Duodenal mucosa (tissue), 2 donors: Measurements from ENCODE around the gene IL23A.
A peak's percentile ranks its signal among the peaks of the same experiment; 100 is the strongest.
"Not testable (repeated sequence)": the region's sequence is repeated elsewhere in the genome, so short reads cannot be mapped to it uniquely, and the experiment has no call there.

Experiments used
- H3K27ac ChIP-seq: one replicate; pipeline ENCODE4 v1.7.0; 2013; ENCODE audit warnings: low read depth, low read length
- H3K27me3 ChIP-seq, 2 donors: one replicate each; pipeline ENCODE4 v1.7.0; 2013; ENCODE audit warnings: low read length in 2 of 2, control low read depth in 1 of 2; ENCODE audit not compliant: insufficient read depth in 2 of 2, control insufficient read depth in 1 of 2
- H3K36me3 ChIP-seq, 2 donors: one replicate each; pipeline ENCODE4 v1.7.0; 2013; ENCODE audit warnings: low read length in 2 of 2, control low read depth in 1 of 2; ENCODE audit not compliant: insufficient read depth in 2 of 2, control insufficient read depth in 1 of 2
- H3K4me1 ChIP-seq, 2 donors: one replicate each; pipeline ENCODE4 v1.7.0; 2013; ENCODE audit warnings: low read length in 2 of 2, control low read depth in 1 of 2; ENCODE audit not compliant: insufficient read depth in 2 of 2, control insufficient read depth in 1 of 2
- H3K4me3 ChIP-seq, 2 donors: one replicate each; pipeline ENCODE4 v1.7.0; 2013; ENCODE audit warnings: low read length in 2 of 2, low read depth in 1 of 2
- H3K9ac ChIP-seq, 2 donors: one replicate each; pipeline ENCODE4 v1.7.0; 2013; ENCODE audit warnings: low read length in 2 of 2, low read depth in 1 of 2
- H3K9me3 ChIP-seq, 2 donors: one replicate each; pipeline ENCODE4 v1.7.0; 2013; ENCODE audit warnings: low read length in 2 of 2, control low read depth in 1 of 2; ENCODE audit not compliant: control insufficient read depth in 1 of 2

Gene IL23A

GRCh38 chr12:56336361-56337167 is 2.1 kb upstream of the IL23A start:
- Histone ChIP-seq H3K4me1 (peaks cover 11 to 19% of the 10 kb centered on the region in 2 donors), H3K27ac (no peak overlapping the region)

DNA sequence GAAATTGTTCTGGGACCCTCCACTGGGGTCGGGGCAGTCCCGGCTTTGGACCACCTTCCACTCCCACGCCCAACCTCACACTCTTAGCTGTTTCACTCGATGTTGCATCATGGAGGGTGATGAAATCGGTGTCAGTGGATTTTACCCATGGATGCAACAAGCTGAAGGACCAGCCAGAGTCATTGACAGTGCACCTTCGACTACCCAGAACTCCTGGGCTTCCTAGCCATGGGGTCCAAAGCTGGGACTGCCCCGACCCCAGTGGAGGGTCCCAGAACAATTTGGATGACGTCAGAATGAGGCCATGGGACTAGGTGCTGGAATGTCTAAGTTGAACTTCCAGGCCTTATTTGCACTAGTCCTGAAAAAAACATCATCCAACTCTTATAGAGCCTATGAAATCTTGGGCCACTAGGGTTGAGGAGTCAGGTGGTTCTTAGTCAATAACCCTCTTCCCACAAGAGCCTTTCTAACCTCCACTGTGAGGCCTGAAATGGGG is 882 bp upstream of the IL23A start:
- peaks cover under 1 to 8% of the 10 kb centered on the region in 2 donors for H3K36me3 ChIP-seq
- peaks cover 7 to 16% of the 10 kb centered on the region in 2 donors for H3K4me1 ChIP-seq
- no peak overlapping the region for H3K27ac ChIP-seq
- H3K9me3 ChIP-seq = no peaks in the 10 kb centered on the region
- no peaks in the 10 kb centered on the region for H3K27me3 ChIP-seq
- H3K4me3 ChIP-seq = no peak overlapping the region
- H3K9ac ChIP-seq = no peak overlapping the region

More at GRCh38 chr12:56336361-56337167, 2.1 kb upstream of the IL23A start:
- Histone ChIP-seq H3K4me3 (no peak overlapping the region), H3K9ac (no peak overlapping the region), H3K27me3 (no peaks in the 10 kb centered on the region), H3K9me3 (no peaks in the 10 kb centered on the region), H3K36me3 (peaks cover 0 to 3% of the 10 kb centered on the region in 2 donors)

DNA sequence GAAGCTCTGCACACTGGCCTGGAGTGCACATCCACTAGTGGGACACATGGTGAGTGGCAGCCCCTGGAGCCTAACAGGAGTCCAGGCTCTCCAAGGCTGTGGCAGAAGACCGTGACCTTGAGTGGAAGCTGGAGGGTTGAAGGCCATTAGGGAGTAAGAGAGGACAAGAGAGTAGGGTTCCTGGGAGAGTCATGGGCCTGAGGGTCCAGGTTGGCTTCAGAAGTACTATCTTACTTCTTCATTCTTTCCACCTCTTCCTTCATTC is 406 bp downstream of the IL23A start:
- H3K4me1 ChIP-seq = peaks cover 0 to 10% of the 10 kb centered on the region in 2 donors
- no peaks in the 10 kb centered on the region for H3K27me3 ChIP-seq
- no peak overlapping the region for H3K4me3 ChIP-seq
- peak overlapping the region; percentile 12 to 22 for H3K9ac ChIP-seq
- H3K36me3 ChIP-seq = peaks cover 14 to 21% of the 10 kb centered on the region in 2 donors
- H3K9me3 ChIP-seq = no peaks in the 10 kb centered on the region
- no peak overlapping the region for H3K27ac ChIP-seq

DNA sequence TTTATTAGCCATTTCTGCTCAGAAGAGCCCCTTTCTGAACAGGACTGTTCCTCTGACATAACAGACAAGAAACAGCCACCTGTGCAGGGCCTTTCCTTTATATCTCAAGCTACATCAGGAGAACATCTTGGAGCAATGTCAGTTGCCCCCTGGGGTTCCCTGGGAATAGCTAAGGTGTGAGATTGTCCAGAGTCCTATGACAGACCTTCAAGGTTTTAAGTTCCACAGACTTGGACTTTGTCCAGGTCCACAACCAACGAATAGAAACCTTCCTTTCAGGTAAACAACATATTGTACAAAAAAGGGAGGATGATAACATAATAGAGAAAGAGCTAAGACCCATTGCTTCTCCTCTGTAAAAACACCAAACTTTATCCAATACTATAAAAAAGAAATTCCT is 2.9 kb downstream of the IL23A start:
- H3K27ac ChIP-seq = no peak overlapping the region
- H3K9ac ChIP-seq = no peak overlapping the region
- H3K9me3 ChIP-seq = no peaks in the 10 kb centered on the region
- H3K27me3 ChIP-seq = no peaks in the 10 kb centered on the region
- peaks cover 0 to 10% of the 10 kb centered on the region in 2 donors for H3K4me1 ChIP-seq
- no peak overlapping the region for H3K4me3 ChIP-seq
- H3K36me3 ChIP-seq = peaks cover 26 to 34% of the 10 kb centered on the region in 2 donors

- H3K4me3 ChIP-seq, H3K27ac ChIP-seq, H3K27me3 ChIP-seq, H3K9me3 ChIP-seq, H3K9ac ChIP-seq: not testable (repeated sequence)
- H3K4me1 ChIP-seq = peaks cover 0 to 10% of the 10 kb centered on the region in 2 donors
- H3K36me3 ChIP-seq = peaks cover 27 to 40% of the 10 kb centered on the region in 2 donors
Measured at GRCh38 chr12:56342290-56342689, 3.6 kb downstream of the IL23A start.

DNA sequence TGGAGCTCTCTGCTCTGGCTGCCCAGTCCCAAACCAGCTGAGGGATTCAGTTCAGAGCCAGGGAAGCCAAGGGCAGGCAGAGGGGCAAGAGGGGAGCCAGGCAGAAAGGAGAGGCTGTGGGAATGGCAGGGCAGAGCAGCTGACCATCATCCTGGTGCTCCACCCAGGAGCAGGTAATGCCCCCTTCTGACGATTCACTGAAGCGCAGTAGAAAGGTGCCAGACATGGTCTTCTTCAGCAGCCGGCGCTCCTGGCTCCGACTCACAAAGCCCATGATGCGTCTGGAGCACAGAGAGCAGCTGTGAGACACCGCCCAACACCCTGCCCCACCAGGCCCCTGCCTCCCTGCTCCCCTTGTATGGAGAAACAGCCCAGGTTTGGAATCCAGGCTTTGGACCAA is 8.0 kb downstream of the IL23A start:
- peaks cover 59 to 78% of the 10 kb centered on the region in 2 donors for H3K36me3 ChIP-seq

DNA sequence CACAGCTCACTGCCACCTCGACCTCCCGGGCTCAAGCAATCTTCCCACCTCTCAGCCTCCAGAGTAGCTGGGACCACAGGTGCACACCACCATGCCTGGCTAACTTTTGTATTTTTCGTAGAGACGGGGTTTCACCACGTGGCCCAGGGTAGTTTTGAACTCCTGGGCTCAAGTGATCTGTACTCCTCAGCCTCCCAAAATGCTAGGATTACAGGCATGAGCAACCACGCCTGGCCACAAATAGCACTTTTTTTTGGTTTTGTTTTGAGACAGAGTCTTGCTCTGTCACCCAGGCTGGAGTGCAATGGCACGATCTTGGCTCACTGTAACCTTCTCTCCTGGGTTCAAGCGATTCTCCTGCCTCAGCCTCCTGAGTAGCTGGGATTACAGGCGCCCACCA is 8.6 kb downstream of the IL23A start:
- H3K4me1 ChIP-seq, H3K4me3 ChIP-seq, H3K27me3 ChIP-seq, H3K9ac ChIP-seq, H3K27ac ChIP-seq, H3K9me3 ChIP-seq: not testable (repeated sequence)
- peaks cover 59 to 82% of the 10 kb centered on the region in 2 donors for H3K36me3 ChIP-seq

More for the DNA sequence above, 8.0 kb downstream of the IL23A start:
- H3K27me3 ChIP-seq = no peaks in the 10 kb centered on the region
- H3K4me3 ChIP-seq = no peak overlapping the region
- H3K4me1 ChIP-seq = no peaks in the 10 kb centered on the region
- H3K9me3 ChIP-seq = no peaks in the 10 kb centered on the region
- no peak overlapping the region for H3K9ac ChIP-seq
- no peak overlapping the region for H3K27ac ChIP-seq

DNA sequence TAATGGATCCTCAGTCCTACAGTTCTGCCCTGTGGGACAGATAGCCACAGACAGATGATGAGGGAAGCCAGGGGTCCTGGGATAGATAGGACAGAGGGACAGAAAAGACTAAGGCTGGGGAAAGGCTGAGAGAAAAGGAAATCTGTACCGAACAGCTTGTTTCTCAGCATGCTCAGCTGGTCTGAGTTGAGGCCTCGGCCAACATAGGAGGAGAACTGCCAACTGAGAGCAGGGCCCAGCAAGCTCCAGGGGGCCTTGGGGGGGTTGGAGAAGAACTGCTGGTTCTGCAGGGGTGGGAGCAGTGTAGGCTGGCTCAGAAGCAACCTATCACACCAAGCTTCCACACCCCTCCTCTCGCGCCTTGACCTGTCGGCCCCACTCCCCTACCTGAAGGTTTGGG is 10.1 kb downstream of the IL23A start:
- no peaks in the 10 kb centered on the region for H3K27me3 ChIP-seq
- peaks cover 48 to 79% of the 10 kb centered on the region in 2 donors for H3K36me3 ChIP-seq
- no peaks in the 10 kb centered on the region for H3K4me1 ChIP-seq
- H3K9ac ChIP-seq = no peak overlapping the region
- no peak overlapping the region for H3K4me3 ChIP-seq
- H3K27ac ChIP-seq = no peak overlapping the region
- H3K9me3 ChIP-seq = no peaks in the 10 kb centered on the region

GRCh38 chr12:56350662-56351061 is 12.0 kb downstream of the IL23A start:
- Histone ChIP-seq H3K4me3 (no peak overlapping the region), H3K4me1 (no peaks in the 10 kb centered on the region), H3K27me3 (no peaks in the 10 kb centered on the region), H3K36me3 (peaks cover 58 to 89% of the 10 kb centered on the region in 2 donors), H3K27ac (no peak overlapping the region), H3K9me3 (no peaks in the 10 kb centered on the region), H3K9ac (no peak overlapping the region)

DNA sequence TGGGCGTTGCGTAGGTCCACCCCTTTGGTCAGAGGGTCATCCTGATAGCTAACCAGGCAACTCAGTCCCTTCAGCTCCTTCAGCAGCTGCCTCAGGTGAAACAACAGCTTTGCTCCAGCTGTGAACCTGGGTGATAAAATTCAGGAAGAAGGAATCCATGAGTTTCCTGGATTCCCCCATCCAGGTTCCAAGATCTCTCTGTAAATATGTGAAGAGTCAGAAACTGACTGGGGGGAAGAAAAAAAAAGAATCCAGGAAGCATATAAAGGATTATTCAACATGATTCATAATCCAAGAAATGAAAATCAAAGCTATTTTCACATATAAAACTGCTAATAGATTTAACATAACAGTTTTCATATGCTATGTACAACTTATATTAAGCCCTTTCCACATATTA is 12.6 kb downstream of the IL23A start:
- H3K27ac ChIP-seq = no peak overlapping the region
- H3K36me3 ChIP-seq = peaks cover 57 to 89% of the 10 kb centered on the region in 2 donors
- no peaks in the 10 kb centered on the region for H3K4me1 ChIP-seq
- no peak overlapping the region for H3K9ac ChIP-seq
- H3K4me3 ChIP-seq = no peak overlapping the region
- no peaks in the 10 kb centered on the region for H3K9me3 ChIP-seq
- no peaks in the 10 kb centered on the region for H3K27me3 ChIP-seq
